SK-N-SH treated with all-trans-retinoic acid at 6 μM for 48 hours (cell line): ENCODE data around the gene ATG2B.

ENCODE experiments used
- ISL1 ChIP-seq: fragments of 250-450 bp; sonication (Bioruptor Pico); IDR thresholded peaks from 2 replicates; pipeline ENCODE4 v2.1.2; 2022; ENCODE audit warnings: mild to moderate bottlenecking, moderate library complexity
- PPARA ChIP-seq: fragments of 250-450 bp; sonication (Bioruptor Pico); IDR thresholded peaks from 2 replicates; pipeline ENCODE4 v1.5.0; 2020; ENCODE audit warnings: mild to moderate bottlenecking, borderline replicate concordance
- RARB ChIP-seq: fragments of 250-450 bp; sonication (Bioruptor Pico); IDR thresholded peaks from 2 replicates; pipeline ENCODE4 v1.8.0; 2021; ENCODE audit warnings: mild to moderate bottlenecking, moderate library complexity
- TCF4 ChIP-seq: fragments of 250-450 bp; sonication (Bioruptor Pico); IDR thresholded peaks from 2 replicates; pipeline ENCODE4 v1.8.0; 2021; ENCODE audit warnings: mild to moderate bottlenecking, moderate library complexity, borderline replicate concordance
- TOX ChIP-seq: fragments of 250-450 bp; sonication (Bioruptor Pico); IDR thresholded peaks from 2 replicates; pipeline ENCODE4 v1.8.0; 2021; ENCODE audit warnings: mild to moderate bottlenecking, moderate library complexity, borderline replicate concordance
- ZC3H10 ChIP-seq: fragments of 250-450 bp; sonication (Bioruptor Pico); IDR thresholded peaks from 2 replicates; pipeline ENCODE4 v1.5.1; 2021; ENCODE audit warnings: mild to moderate bottlenecking, moderate library complexity
- ZFP3 ChIP-seq: fragments of 250-450 bp; sonication (Bioruptor Pico); IDR thresholded peaks from 2 replicates; pipeline ENCODE4 v1.5.0; 2020; ENCODE audit warnings: mild to moderate bottlenecking, moderate library complexity
- ZFP30 ChIP-seq: fragments of 450-650 bp; formaldehyde crosslinking; IDR thresholded peaks from 2 replicates; pipeline ENCODE4 v1.5.0; 2022; ENCODE audit warnings: mild to moderate bottlenecking, moderate library complexity
- TF ChIP-seq, protein P1 (sequence below): fragments of 250-450 bp; sonication (Bioruptor Pico); IDR thresholded peaks from 2 replicates; pipeline ENCODE4 v1.5.1; 2020; ENCODE audit warnings: low read depth, mild to moderate bottlenecking, moderate library complexity

DNA sequence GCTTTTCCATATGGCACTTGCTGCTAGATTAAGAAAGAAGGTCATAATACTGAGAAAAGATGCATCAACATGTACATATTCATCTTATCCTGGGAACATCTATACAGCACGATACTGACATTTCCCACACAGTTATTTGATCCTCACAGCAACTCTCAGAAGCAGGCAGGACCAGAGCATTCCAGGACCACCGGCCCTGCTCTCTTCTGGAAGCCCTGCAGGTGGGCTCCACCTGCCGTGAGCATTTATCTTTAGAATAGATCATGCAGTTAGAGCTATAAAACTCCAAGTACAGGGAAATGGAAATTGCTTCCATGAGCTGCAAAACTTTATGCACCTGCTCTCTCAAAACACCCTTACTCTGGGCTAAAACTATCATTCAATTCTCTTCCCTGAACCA, 112.7 kb downstream of the ATG2B start:
- TF ChIP-seq ZFP3 (CRISPR knock-in tag), result no peak
- TF ChIP-seq, protein P1, sequence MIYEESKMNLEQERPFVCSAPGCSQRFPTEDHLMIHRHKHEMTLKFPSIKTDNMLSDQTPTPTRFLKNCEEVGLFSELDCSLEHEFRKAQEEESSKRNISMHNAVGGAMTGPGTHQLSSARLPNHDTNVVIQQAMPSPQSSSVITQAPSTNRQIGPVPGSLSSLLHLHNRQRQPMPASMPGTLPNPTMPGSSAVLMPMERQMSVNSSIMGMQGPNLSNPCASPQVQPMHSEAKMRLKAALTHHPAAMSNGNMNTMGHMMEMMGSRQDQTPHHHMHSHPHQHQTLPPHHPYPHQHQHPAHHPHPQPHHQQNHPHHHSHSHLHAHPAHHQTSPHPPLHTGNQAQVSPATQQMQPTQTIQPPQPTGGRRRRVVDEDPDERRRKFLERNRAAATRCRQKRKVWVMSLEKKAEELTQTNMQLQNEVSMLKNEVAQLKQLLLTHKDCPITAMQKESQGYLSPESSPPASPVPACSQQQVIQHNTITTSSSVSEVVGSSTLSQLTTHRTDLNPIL (CRISPR knock-in tag), result no peak
- no peak for TF ChIP-seq ZFP30 (CRISPR knock-in tag)
- no peak for TF ChIP-seq RARB (CRISPR knock-in tag)
- no peak for TF ChIP-seq ZC3H10 (CRISPR knock-in tag)
- no peak for TF ChIP-seq TCF4
- TF ChIP-seq TOX, result no peak
- TF ChIP-seq PPARA, result no peak
- TF ChIP-seq ISL1 (CRISPR knock-in tag), result no peak
